ENCODE measurements around the gene MAJIN.

The MAJIN gene

DNA sequence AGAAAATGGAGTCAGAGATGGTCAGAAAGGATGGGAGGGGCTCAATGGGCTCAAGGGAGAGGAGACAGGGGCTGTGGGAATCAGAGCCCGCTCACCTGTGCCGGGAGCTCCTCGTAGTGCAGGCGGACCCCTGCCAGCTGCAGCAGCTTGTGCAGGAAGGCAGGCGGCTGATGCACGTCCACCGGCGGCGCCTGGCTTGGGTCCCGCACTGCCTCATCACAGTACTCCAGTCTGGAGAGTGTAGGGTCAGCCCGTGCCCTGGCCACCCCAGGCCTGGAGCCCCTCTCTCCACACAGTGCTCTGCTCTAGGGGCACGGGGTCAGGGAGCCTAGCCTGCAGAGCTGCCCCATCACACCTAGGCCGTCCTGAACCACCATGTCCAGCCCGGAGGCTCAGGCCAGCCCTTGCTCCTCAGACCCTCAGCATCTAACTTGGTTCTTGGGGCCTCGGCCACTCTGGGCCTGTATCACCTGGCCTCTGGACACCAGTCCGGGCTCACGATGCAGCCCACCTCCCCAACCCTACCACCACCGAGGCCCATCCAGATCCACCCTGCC lies 58.7 kb downstream of the MAJIN start:
- CTCF ChIA-PET = no interaction called here
- no peak for DNase-seq (ENCODE audit: extremely low spot score)
- POLR2A ChIA-PET = no interaction called here
- TF ChIP-seq NFRKB (IDR thresholded peaks at IDR 0.05) (no peak), ARNT (IDR thresholded peaks at IDR 0.05) (no peak), L3MBTL2 (conservative IDR thresholded peaks at IDR 0.05) (no peak), TARDBP (IDR thresholded peaks at IDR 0.05) (no peak), BHLHE40 (IDR thresholded peaks at IDR 0.05; ENCODE audit: borderline replicate concordance) (no peak)

DNA sequence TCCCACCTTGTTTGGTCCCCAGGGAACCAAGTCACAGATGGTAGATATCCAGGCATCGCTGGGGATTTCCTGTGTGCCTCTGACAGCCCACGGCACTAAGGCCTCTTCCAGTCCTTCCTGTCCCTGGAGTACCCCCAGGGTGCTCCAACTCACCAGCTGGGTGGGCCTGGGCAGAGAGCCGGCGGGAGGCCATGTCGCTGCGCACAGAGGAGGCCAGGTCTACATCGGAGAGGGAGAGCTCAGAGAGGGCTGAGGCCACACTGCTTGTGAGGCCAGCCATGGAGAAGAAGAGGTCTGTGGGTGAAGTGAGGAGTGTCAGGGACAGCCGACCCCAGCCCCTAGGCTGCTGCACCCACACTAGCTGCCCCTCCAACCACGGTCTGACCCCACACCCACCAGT lies 60.2 kb downstream of the MAJIN start:
- CTCF ChIA-PET = no interaction called here
- TF ChIP-seq FOXA1 (IDR thresholded peaks at IDR 0.05) = no peak
- TF ChIP-seq CTBP1 (IDR thresholded peaks at IDR 0.05; ENCODE audit: borderline replicate concordance) = no peak
- TF ChIP-seq NFRKB (IDR thresholded peaks at IDR 0.05) = no peak
- no peak for TF ChIP-seq FOXK2 (IDR thresholded peaks at IDR 0.05)
- TF ChIP-seq BHLHE40 (IDR thresholded peaks at IDR 0.05; ENCODE audit: borderline replicate concordance) = no peak
- TF ChIP-seq SP1 (IDR thresholded peaks at IDR 0.05) = no peak
- TF ChIP-seq LEF1 (IDR thresholded peaks at IDR 0.05; ENCODE audit: borderline replicate concordance) = no peak
- TF ChIP-seq SUZ12 (IDR thresholded peaks at IDR 0.05) = no peak
- TF ChIP-seq, protein P1, sequence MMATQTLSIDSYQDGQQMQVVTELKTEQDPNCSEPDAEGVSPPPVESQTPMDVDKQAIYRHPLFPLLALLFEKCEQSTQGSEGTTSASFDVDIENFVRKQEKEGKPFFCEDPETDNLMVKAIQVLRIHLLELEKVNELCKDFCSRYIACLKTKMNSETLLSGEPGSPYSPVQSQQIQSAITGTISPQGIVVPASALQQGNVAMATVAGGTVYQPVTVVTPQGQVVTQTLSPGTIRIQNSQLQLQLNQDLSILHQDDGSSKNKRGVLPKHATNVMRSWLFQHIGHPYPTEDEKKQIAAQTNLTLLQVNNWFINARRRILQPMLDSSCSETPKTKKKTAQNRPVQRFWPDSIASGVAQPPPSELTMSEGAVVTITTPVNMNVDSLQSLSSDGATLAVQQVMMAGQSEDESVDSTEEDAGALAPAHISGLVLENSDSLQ (IDR thresholded peaks at IDR 0.05) = no peak
- POLR2A ChIA-PET = interaction anchor here (0.8 kb wide), 1 partner anchor 24 kb away, joined by 4 read pairs; no protein-coding TSS in a partner anchor

DNA sequence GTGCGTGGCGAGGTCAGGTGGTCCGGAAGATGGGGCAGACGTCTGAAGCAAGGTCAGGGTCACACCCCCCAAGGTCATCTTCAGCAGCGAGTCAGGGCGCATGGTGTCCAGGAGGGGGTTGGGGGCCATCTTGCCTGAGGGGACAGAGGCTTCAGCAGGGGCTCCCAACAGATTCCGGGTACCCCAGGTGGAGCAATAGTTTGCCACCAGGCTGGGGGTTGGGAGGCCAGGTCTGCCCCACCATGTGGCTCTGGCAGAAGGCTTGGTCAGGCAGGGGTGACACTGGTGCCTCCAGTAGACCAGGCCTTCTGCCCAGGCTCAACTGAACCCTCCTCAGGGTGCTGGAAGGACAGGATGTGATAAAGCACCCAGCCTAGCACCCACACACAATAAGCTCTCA lies 60.8 kb downstream of the MAJIN start:
- no peak for TF ChIP-seq FOXA1 (IDR thresholded peaks at IDR 0.05)
- no peak for TF ChIP-seq ZNF384 (IDR thresholded peaks at IDR 0.05)
- TF ChIP-seq ARNT (IDR thresholded peaks at IDR 0.05) = no peak
- no peak for TF ChIP-seq NFRKB (IDR thresholded peaks at IDR 0.05)
- TF ChIP-seq L3MBTL2 (conservative IDR thresholded peaks at IDR 0.05) = no peak
- TF ChIP-seq HDGF (IDR thresholded peaks at IDR 0.05; ENCODE audit: borderline replicate concordance) = no peak
- TF ChIP-seq, protein P1 (IDR thresholded peaks at IDR 0.05) = no peak
- no peak for TF ChIP-seq CTBP1 (IDR thresholded peaks at IDR 0.05; ENCODE audit: borderline replicate concordance)
- TF ChIP-seq FOXM1 (IDR thresholded peaks at IDR 0.05; ENCODE audit: borderline replicate concordance) = no peak
- TF ChIP-seq TARDBP (IDR thresholded peaks at IDR 0.05) = no peak
- TF ChIP-seq BHLHE40 (IDR thresholded peaks at IDR 0.05; ENCODE audit: borderline replicate concordance) = no peak
- no peak for TF ChIP-seq SP1 (IDR thresholded peaks at IDR 0.05)
- no peak for TF ChIP-seq SUZ12 (IDR thresholded peaks at IDR 0.05)
- no peak for TF ChIP-seq FOXK2 (IDR thresholded peaks at IDR 0.05)
- no peak for TF ChIP-seq LEF1 (IDR thresholded peaks at IDR 0.05; ENCODE audit: borderline replicate concordance)
- POLR2A ChIA-PET = no interaction called here
- no peak for DNase-seq (ENCODE audit: extremely low spot score)
- CTCF ChIA-PET = no interaction called here

More for the DNA sequence above, 60.2 kb downstream of the MAJIN start:
- DNase-seq (ENCODE audit: extremely low spot score) = no peak

DNA sequence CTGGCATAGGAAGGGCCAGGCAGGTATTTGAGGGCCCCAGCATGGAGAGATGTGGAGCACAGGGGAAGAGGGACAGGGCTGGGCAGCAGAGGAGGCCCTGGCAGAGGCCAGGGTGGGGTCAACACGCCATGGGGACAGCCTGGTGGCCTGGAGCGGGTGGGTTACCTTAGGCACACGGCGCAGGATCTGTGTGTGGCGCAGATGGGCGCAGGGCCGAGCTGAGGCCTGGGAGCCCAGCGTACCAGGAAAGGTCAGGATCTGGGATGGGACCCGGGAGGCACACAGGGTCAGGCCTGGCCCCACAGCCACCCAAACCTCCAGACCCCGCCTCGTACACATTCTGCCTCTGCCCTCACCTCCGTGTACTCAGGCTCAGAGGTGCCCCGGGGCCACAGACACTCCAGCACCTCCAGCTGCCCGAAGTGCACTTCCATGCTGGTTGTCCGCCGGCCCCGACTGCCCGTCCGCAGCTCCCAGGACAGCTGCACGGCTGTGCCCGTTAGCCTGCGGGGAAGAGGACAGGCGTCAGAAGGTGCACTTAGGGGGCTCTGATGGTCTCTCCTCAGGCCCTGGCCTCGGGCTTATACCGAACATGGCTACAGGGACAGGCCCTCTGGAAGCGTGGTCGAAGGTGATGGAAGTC lies 61.3 kb downstream of the MAJIN start:
- no peak for DNase-seq (ENCODE audit: extremely low spot score)
- CTCF ChIA-PET = no interaction called here
- POLR2A ChIA-PET = no interaction called here
- TF ChIP-seq, protein P1 (IDR thresholded peaks at IDR 0.05) = no peak
- TF ChIP-seq L3MBTL2 (conservative IDR thresholded peaks at IDR 0.05) (no peak), TARDBP (IDR thresholded peaks at IDR 0.05) (no peak), FOXA1 (IDR thresholded peaks at IDR 0.05) (no peak), ARNT (IDR thresholded peaks at IDR 0.05) (no peak), SUZ12 (IDR thresholded peaks at IDR 0.05) (no peak), LEF1 (IDR thresholded peaks at IDR 0.05; ENCODE audit: borderline replicate concordance) (no peak), ELF4 (IDR thresholded peaks at IDR 0.05) (no peak), FOXM1 (IDR thresholded peaks at IDR 0.05; ENCODE audit: borderline replicate concordance) (no peak), NFRKB (IDR thresholded peaks at IDR 0.05) (no peak), ZNF384 (IDR thresholded peaks at IDR 0.05) (no peak), HDGF (IDR thresholded peaks at IDR 0.05; ENCODE audit: borderline replicate concordance) (no peak), SP1 (IDR thresholded peaks at IDR 0.05) (no peak), BHLHE40 (IDR thresholded peaks at IDR 0.05; ENCODE audit: borderline replicate concordance) (no peak), FOXK2 (IDR thresholded peaks at IDR 0.05) (no peak)

DNA sequence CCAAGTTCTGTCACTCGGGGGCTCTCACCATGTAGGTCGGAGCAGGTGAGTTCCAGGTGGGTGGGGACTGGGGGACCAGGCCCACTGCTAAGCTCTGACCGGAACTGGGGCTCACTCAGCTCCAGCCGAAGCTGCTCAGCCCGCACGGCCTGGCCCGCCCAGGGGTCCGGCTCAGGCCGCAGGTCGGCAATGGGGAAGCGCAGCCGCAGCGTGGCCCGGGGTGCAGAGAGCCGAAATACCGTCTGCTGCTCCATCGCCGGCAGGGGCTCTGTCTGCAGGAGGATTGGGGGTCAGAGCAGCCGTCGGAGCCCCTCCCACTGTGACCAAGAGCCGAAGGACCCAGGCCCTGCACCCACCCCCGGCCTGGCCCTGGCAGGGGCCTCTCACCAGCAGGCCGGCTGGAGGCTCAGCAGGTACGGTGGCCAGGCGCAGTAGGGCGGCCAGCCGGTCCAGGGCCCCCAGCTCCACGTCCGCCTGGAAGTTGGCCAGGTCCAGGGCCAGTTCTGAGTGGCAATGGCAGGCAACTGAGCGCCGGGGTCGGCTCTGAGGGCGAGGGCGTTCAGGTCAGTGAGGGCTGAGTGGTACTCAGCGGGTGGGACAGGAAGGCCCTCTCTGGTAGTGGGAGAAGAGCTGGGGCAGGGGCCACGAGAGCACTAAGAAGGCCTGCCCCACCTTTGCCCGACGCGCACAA lies 62.1 kb downstream of the MAJIN start:
- ChIA-PET POLR2A (no interaction called here), CTCF (no interaction called here)
- no peak for DNase-seq (ENCODE audit: extremely low spot score)
- TF ChIP-seq L3MBTL2 (conservative IDR thresholded peaks at IDR 0.05) (no peak), FOXM1 (IDR thresholded peaks at IDR 0.05; ENCODE audit: borderline replicate concordance) (no peak), ARNT (IDR thresholded peaks at IDR 0.05) (no peak), FOXA1 (IDR thresholded peaks at IDR 0.05) (no peak), FOXK2 (IDR thresholded peaks at IDR 0.05) (no peak), ELF4 (IDR thresholded peaks at IDR 0.05) (no peak), LEF1 (IDR thresholded peaks at IDR 0.05; ENCODE audit: borderline replicate concordance) (no peak), BHLHE40 (IDR thresholded peaks at IDR 0.05; ENCODE audit: borderline replicate concordance) (no peak), HDGF (IDR thresholded peaks at IDR 0.05; ENCODE audit: borderline replicate concordance) (no peak)

DNA sequence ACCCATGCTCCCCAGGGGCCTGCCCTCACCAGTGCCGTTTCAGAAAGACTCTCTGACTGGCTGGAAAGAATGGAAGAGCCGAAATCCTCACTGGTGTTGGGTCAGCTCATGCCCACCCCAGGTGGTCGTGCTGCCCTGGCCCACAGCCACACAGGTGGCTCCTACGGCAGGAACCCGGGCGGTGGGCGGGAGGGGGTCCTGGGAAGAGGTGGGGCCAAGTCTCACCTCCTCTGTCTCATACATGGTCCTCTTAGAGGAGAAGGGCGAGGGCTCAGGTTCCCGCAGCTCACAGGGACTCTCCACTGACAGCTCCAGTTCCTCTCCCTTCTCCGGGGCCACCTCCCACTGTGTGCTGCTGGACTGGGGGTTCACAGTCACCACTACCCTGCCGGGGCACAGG lies 63.1 kb downstream of the MAJIN start:
- POLR2A ChIA-PET = no interaction called here
- no peak for DNase-seq (ENCODE audit: extremely low spot score)
- CTCF ChIA-PET = no interaction called here
- TF ChIP-seq ARNT (IDR thresholded peaks at IDR 0.05) (no peak), FOXK2 (IDR thresholded peaks at IDR 0.05) (no peak), FOXM1 (IDR thresholded peaks at IDR 0.05; ENCODE audit: borderline replicate concordance) (no peak)
